AG09319 (cell line): ENCODE results near the gene TES.

Experiments
- DNase-seq: peaks from one replicate; pipeline ENCODE4 v3.0.0-alpha.2; 2010; ENCODE audit warnings: low read depth; ENCODE audit errors: extremely low read depth
- TF ChIP-seq, protein P1 (sequence below): IDR thresholded peaks from 2 replicates; pipeline ENCODE4 v1.5.1; 2011; ENCODE audit warnings: low read depth, mild to moderate bottlenecking, inconsistent platforms, low read length, moderate library complexity

Gene TES

DNA sequence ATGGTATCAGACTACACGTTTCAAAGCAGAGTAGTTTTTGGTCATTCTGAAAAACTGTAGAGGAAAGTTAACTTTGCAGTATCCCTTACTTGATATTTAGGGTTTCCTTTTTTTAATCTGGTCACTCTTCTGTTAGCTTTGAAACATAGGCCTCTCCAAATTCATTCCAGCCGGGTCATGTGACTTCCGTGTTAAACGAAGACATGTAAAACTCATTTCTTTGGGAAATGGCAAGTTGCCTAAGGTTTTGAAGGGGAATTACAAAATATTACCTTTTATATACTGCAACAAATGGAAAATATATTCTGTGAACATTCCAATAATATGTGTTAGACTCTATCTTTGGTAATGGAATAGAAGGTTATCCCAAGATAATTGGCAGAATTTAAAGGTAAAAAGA lies 9.5 kb downstream of the TES start:
- no peak for DNase-seq
- TF ChIP-seq, protein P1, sequence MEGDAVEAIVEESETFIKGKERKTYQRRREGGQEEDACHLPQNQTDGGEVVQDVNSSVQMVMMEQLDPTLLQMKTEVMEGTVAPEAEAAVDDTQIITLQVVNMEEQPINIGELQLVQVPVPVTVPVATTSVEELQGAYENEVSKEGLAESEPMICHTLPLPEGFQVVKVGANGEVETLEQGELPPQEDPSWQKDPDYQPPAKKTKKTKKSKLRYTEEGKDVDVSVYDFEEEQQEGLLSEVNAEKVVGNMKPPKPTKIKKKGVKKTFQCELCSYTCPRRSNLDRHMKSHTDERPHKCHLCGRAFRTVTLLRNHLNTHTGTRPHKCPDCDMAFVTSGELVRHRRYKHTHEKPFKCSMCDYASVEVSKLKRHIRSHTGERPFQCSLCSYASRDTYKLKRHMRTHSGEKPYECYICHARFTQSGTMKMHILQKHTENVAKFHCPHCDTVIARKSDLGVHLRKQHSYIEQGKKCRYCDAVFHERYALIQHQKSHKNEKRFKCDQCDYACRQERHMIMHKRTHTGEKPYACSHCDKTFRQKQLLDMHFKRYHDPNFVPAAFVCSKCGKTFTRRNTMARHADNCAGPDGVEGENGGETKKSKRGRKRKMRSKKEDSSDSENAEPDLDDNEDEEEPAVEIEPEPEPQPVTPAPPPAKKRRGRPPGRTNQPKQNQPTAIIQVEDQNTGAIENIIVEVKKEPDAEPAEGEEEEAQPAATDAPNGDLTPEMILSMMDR: no peak

DNA sequence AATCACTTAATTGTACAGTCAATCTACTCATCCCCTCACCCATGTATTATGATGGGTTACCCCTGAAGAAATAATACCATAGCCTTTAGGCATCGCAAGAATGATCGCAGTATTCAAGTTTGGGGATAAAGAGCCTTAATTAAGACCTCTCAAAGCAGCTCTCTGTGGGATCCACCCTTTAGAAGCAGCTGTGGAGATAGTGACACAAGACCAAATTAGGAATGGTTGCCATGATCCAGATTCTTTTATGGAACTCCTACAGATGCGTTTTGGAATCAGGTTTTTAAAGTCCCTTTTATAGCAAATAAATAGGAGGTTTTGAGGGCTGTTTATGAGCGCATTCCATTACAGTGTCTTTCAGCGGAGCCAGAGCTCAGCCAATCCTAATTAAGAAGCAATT lies 12.2 kb downstream of the TES start:
- TF ChIP-seq, protein P1: no peak
- no peak for DNase-seq

DNA sequence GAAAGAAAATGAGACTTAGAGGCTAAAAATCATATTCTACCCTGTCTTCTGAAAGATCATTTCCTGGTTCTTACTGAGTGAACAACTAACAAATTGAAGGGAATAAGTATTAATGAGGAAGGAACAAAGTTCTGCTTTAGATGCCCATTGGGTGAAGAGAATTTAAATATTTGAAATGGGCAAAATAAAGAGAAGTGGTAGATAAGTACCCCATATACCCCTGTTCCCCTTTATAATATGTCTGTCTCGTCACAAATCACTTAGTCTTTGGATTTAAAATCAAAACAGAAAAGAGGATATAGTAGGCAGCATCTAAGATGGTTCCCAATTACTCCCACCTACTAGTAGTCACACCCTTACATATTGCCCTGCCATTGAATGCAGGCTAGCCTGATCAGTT lies 13.2 kb downstream of the TES start:
- TF ChIP-seq, protein P1: no peak
- DNase-seq: no peak

DNA sequence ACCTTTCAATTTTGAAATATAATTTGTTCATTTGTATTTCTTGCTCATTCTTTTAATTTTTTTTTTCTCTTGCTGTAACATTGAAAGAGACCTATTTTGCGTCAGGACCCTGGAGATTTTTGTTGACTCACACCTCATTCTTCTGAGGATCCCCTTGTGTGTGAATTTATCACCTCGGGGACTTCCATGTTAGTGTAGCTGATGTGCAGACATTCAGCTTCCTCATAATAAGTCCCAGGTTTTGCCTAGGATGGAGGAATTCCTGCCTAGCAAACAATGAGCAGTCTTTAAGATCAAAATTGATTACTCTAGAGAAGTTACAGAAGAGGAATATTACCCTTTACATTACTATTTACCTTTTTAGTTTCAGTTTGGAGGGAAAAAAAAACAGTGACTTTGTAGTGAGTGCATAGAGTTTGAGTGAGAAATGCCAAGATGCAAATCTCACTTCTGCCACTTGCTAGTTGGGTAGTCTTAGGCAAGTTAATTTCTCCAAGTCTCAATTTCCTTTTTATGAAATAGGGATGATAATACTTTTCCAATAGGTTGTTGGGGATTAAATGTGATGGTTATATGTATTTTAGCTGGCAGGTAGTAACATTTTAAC lies 14.3 kb downstream of the TES start:
- TF ChIP-seq, protein P1: no peak
- no peak for DNase-seq

DNA sequence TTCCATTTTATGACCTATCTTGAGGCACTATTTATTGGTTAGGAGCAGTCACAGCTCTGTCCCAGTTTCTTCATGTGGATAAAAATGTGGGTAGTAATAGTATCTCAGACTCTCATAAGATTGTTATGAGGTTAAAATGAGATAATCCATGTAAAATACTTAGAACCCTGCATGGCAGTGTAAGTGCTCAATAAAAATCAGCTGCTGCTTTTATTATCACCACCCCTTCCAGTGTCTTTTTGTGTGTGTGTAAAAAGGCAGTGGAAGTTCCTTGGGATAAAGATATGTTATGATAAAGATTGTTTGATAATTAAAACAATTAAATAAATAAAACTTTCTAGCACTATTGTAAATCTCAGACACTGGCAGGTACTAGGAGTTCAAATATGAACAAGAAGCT lies 15.5 kb downstream of the TES start:
- no peak for DNase-seq
- TF ChIP-seq, protein P1: no peak

DNA sequence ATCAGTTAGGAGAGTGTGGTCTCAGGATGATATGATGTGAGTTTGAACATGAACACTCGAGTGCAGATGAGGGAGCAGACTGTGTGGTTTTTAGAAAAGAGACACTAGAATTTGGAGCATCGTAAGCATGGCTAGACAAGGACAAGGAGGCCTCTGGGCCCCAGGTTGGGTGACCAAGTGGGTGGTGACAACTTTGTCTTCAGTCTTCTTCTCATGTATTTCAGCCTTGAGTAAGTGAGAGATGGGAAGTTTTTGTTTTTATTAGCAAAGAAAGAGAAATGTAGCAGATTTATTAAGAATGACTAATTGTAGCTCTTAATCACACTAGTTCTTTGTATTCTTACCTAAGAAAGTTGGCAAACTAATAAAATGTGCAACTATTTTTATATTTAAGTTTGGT lies 16.3 kb downstream of the TES start:
- no peak for DNase-seq
- TF ChIP-seq, protein P1: no peak

DNA sequence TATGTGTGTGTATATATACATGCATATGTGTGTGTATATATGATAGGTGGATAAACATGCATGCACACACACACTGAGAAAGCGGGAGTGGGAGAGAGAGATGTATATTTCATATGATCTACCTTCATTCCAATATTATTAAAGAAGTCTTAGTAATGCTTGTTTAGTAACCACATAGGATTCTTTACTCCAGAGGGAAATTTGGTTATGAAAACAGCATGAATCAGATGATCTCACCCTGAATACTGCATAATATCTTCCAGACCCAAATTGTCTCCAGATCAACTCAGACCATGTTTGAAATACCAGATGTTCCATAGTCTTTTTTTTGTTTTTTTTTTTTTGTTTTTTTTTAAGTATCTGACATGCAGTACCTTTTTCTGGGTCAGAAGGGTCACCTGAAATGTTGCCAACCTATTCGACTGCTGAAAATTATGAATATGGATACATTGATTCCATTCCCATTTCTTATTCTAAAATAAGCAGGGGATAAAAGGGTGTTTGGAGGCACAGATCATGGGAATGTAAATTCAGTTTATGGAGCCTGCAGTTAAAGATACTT lies 17.4 kb downstream of the TES start:
- TF ChIP-seq, protein P1: no peak
- no peak for DNase-seq
